H9 (cell line): ENCODE measurements around the gene GPR12. TPM values are rescaled to one million over a fixed set of nuclear protein-coding genes. Genes with fewer than 3 reads are reported as not detected.

ENCODE experiments used
- DNase-seq: peaks from one replicate; pipeline ENCODE4 v3.0.0-alpha.2; 2017
- H2AFZ ChIP-seq: one replicate; pipeline ENCODE4 v1.6.1; 2013; ENCODE audit warnings: mild to moderate bottlenecking, low read length, control low read depth, moderate library complexity
- H2AK5ac ChIP-seq: 2 replicates; pipeline ENCODE4 v1.6.1; 2013; ENCODE audit warnings: low read length, control low read depth, mixed read lengths; ENCODE audit not compliant: insufficient read length
- H2BK120ac ChIP-seq: one replicate; pipeline ENCODE4 v1.6.1; 2013; ENCODE audit warnings: low read depth, mild to moderate bottlenecking, low read length, control low read depth, inconsistent platforms; ENCODE audit not compliant: poor library complexity, severe bottlenecking
- H2BK12ac ChIP-seq: 2 replicates; pipeline ENCODE4 v1.6.1; 2013; ENCODE audit warnings: low read length, control low read depth, mixed read lengths, low read depth; ENCODE audit not compliant: insufficient read length
- H2BK15ac ChIP-seq: 2 replicates; pipeline ENCODE4 v1.6.1; 2013; ENCODE audit warnings: low read depth, low read length, control low read depth
- H2BK20ac ChIP-seq: one replicate; pipeline ENCODE4 v1.6.1; 2013; ENCODE audit warnings: low read depth, mild to moderate bottlenecking, low read length, control low read depth, inconsistent platforms; ENCODE audit not compliant: poor library complexity, severe bottlenecking
- H2BK5ac ChIP-seq: 2 replicates; pipeline ENCODE4 v1.6.1; 2013; ENCODE audit warnings: low read length, control low read depth, mixed read lengths; ENCODE audit not compliant: insufficient read length
- H3K14ac ChIP-seq: 2 replicates; pipeline ENCODE4 v1.6.1; 2013; ENCODE audit warnings: low read length, control low read depth; ENCODE audit not compliant: insufficient read depth
- H3K18ac ChIP-seq: 2 replicates; pipeline ENCODE4 v1.6.1; 2013; ENCODE audit warnings: low read depth, mild to moderate bottlenecking, mixed read lengths, low read length, control low read depth; ENCODE audit not compliant: insufficient read length
- H3K23ac ChIP-seq: 2 replicates; pipeline ENCODE4 v1.6.1; 2013; ENCODE audit warnings: low read length, control low read depth, mixed read lengths, low read depth; ENCODE audit not compliant: insufficient read length
- H3K23me2 ChIP-seq: 2 replicates; pipeline ENCODE4 v1.6.1; 2013; ENCODE audit warnings: low read depth, mild to moderate bottlenecking, mixed read lengths, low read length, control low read depth; ENCODE audit not compliant: insufficient read length, poor library complexity, severe bottlenecking
- H3K27ac ChIP-seq: 2 replicates; pipeline ENCODE4 v1.5.1; 2013; ENCODE audit warnings: low read length, control low read depth, mixed read lengths, low read depth; ENCODE audit not compliant: insufficient read length
- H3K27me3 ChIP-seq: 2 replicates; pipeline ENCODE4 v1.6.1; 2013; ENCODE audit warnings: low read length, control low read depth, inconsistent platforms; ENCODE audit not compliant: insufficient read depth
- H3K4ac ChIP-seq: 2 replicates; pipeline ENCODE4 v1.6.1; 2013; ENCODE audit warnings: low read depth, mild to moderate bottlenecking, control low read depth, inconsistent platforms, low read length, moderate library complexity
- H3K4me1 ChIP-seq: 2 replicates; pipeline ENCODE4 v1.6.1; 2013; ENCODE audit warnings: low read length, control low read depth, inconsistent platforms; ENCODE audit not compliant: insufficient read depth
- H3K4me2 ChIP-seq: 2 replicates; pipeline ENCODE4 v1.6.1; 2013; ENCODE audit warnings: low read length, control low read depth, mixed read lengths; ENCODE audit not compliant: insufficient read length, insufficient read depth
- H3K56ac ChIP-seq: 2 replicates; pipeline ENCODE4 v1.6.1; 2013; ENCODE audit warnings: low read depth, mild to moderate bottlenecking, mixed read lengths, low read length, control low read depth; ENCODE audit not compliant: insufficient read length
- H3K79me1 ChIP-seq: 2 replicates; pipeline ENCODE4 v1.6.1; 2013; ENCODE audit warnings: low read depth, mild to moderate bottlenecking, moderate library complexity, low read length, control low read depth, inconsistent platforms; ENCODE audit not compliant: insufficient read depth, poor library complexity, severe bottlenecking
- H3K79me2 ChIP-seq: 2 replicates; pipeline ENCODE4 v1.6.1; 2013; ENCODE audit warnings: low read length, control low read depth, inconsistent platforms; ENCODE audit not compliant: insufficient read depth
- H3K9ac ChIP-seq: 2 replicates; pipeline ENCODE4 v1.6.1; 2013; ENCODE audit warnings: low read length, control low read depth, mixed read lengths; ENCODE audit not compliant: insufficient read length; ENCODE audit errors: extremely low read depth
- H3K9me3 ChIP-seq: one replicate; pipeline ENCODE4 v1.6.1; 2013; ENCODE audit warnings: low read depth, low read length, inconsistent platforms; ENCODE audit not compliant: control insufficient read depth
- H3T11ph ChIP-seq: one replicate; pipeline ENCODE4 v1.6.1; 2013; ENCODE audit warnings: mild to moderate bottlenecking, low read length, control low read depth, inconsistent platforms
- H4K20me1 ChIP-seq: one replicate; pipeline ENCODE4 v1.6.1; 2013; ENCODE audit not compliant: control insufficient read depth, insufficient read length, insufficient read depth
- H4K5ac ChIP-seq: 2 replicates; pipeline ENCODE4 v1.6.1; 2013; ENCODE audit warnings: low read depth, mild to moderate bottlenecking, mixed read lengths, low read length, control low read depth; ENCODE audit not compliant: insufficient read length
- H4K8ac ChIP-seq: replicated peaks from 2 replicates; pipeline ENCODE4 v1.6.1; 2013; ENCODE audit warnings: low read length, control low read depth, mixed read lengths, low read depth; ENCODE audit not compliant: insufficient read length
- H4K91ac ChIP-seq: 2 replicates; pipeline ENCODE4 v1.6.1; 2013; ENCODE audit warnings: low read depth, mild to moderate bottlenecking, moderate library complexity, mixed read lengths, low read length, control low read depth; ENCODE audit not compliant: insufficient read length
- H3K27ac Mint-ChIP-seq, 3 experiments: 2 replicates in 2 of 3; 3 replicates in 1 of 3; pipeline ENCODE4 v1.8.0; 2020 to 2021; ENCODE audit warnings: mixed read lengths in 3 of 3, mild to moderate bottlenecking in 1 of 3, moderate library complexity in 1 of 3
- H3K27me3 Mint-ChIP-seq: 2 replicates; pipeline ENCODE4 v1.8.0; 2021; ENCODE audit warnings: low read depth, mild to moderate bottlenecking, moderate library complexity, mixed read lengths
- H3K36me3 Mint-ChIP-seq, 3 experiments: 2 replicates in 2 of 3; 3 replicates in 1 of 3; pipeline ENCODE4 v1.8.0; 2020 to 2021; ENCODE audit warnings: low read depth in 3 of 3, mixed read lengths in 3 of 3; ENCODE audit not compliant: insufficient read depth in 1 of 3
- H3K4me1 Mint-ChIP-seq, 2 experiments: 2 replicates each; pipeline ENCODE4 v1.8.0; 2020; ENCODE audit warnings: mixed read lengths in 2 of 2
- H3K4me3 Mint-ChIP-seq, 2 experiments: 2 replicates in 1 of 2; 3 replicates in 1 of 2; pipeline ENCODE4 v1.8.0; 2020 to 2021; ENCODE audit warnings: mild to moderate bottlenecking in 2 of 2, mixed read lengths in 2 of 2, moderate library complexity in 1 of 2
- H3K9me3 Mint-ChIP-seq, 2 experiments: 2 replicates in 1 of 2; 3 replicates in 1 of 2; pipeline ENCODE4 v1.8.0; 2020; ENCODE audit warnings: mild to moderate bottlenecking in 2 of 2, mixed read lengths in 2 of 2, moderate library complexity in 1 of 2
- CTCF ChIP-seq: fragments of 200-600 bp; sonication (generic); conservative IDR thresholded peaks from 3 replicates; pipeline ENCODE4 v1.8.0; 2021; ENCODE audit warnings: antibody characterized with exemption, mild to moderate bottlenecking
- WGBS: extraction: QIAGEN DNeasy Blood & Tissue Kit; methylation state at CpG from one replicate; pipeline ENCODE4 v1.1.7; 2013; ENCODE audit warnings: missing lambda C conversion rate, low lambda C conversion rate, mixed read lengths; ENCODE audit not compliant: insufficient read length; ENCODE audit errors: extremely low coverage; 5-methylcytosine and 5-hydroxymethylcytosine counted together
- total RNA-seq: library from RNA; stranded (reverse); gene quantifications from 2 replicates; pipeline ENCODE4 v1.2.1, GENCODE V29; 2021

The GPR12 gene
- total RNA-seq, 1 experiment from 2014 or later = not detected

GRCh38 chr13:26758496-26759157, 2.0 kb downstream of the GPR12 start:
- Histone ChIP-seq H2BK12ac (no peak overlapping the region), H3K27ac (no peak overlapping the region), H4K8ac (no peak overlapping the region), H3K23me2 (peaks cover 6% of the 10 kb centered on the region), H3K79me2 (no peaks in the 10 kb centered on the region), H3K23ac (no peak overlapping the region), H2AFZ (no peak overlapping the region), H3K27me3 (peaks cover 32% of the 10 kb centered on the region), H2BK20ac (no peak overlapping the region), H3K79me1 (no peaks in the 10 kb centered on the region), H2AK5ac (no peak overlapping the region), H3K14ac (no peak overlapping the region), H3K4me2 (no peak overlapping the region), H3K9me3 (no peaks in the 10 kb centered on the region), H3K4me1 (no peaks in the 10 kb centered on the region), H2BK5ac (no peak overlapping the region), H4K5ac (no peak overlapping the region), H3K56ac (no peak overlapping the region), H3K4ac (no peak overlapping the region), H3T11ph (no peak overlapping the region), H4K91ac (no peak overlapping the region), H2BK120ac (no peak overlapping the region), H4K20me1 (no peaks in the 10 kb centered on the region), H3K9ac (no peak overlapping the region), H2BK15ac (no peak overlapping the region), H3K18ac (no peak overlapping the region)
- no CpG with 5 or more reads among the region's 18 CpGs for WGBS
- H3K36me3 Mint-ChIP-seq = no peaks in the 10 kb centered on the region; a peak in 1 of 7 replicates
- H3K9me3 Mint-ChIP-seq = no peaks in the 10 kb centered on the region; a peak in 1 of 5 replicates
- H3K4me3 Mint-ChIP-seq = peak overlapping the region in 1 of 2 experiments; percentile 69; a peak in 2 of 5 replicates
- no peak for DNase-seq
- TF ChIP-seq CTCF = no peak
- peaks cover 15 to 20% of the 10 kb centered on the region in 2 experiments for H3K4me1 Mint-ChIP-seq
- H3K27me3 Mint-ChIP-seq = peaks cover 74% of the 10 kb centered on the region
- H3K27ac Mint-ChIP-seq = no peak overlapping the region; a peak in 1 of 7 replicates
